SH-SY5Y (cell line): ENCODE data around the gene HSD3B7.

Experiments
- GATA2 ChIP-seq: IDR thresholded peaks from 2 replicates; pipeline ENCODE4 v1.6.1; 2011; ENCODE audit warnings: mild to moderate bottlenecking, low read depth, low read length
- GATA3 ChIP-seq: IDR thresholded peaks from 2 replicates; pipeline ENCODE4 v1.6.1; 2011; ENCODE audit warnings: low read depth, mild to moderate bottlenecking, low read length, moderate library complexity

Gene HSD3B7

DNA sequence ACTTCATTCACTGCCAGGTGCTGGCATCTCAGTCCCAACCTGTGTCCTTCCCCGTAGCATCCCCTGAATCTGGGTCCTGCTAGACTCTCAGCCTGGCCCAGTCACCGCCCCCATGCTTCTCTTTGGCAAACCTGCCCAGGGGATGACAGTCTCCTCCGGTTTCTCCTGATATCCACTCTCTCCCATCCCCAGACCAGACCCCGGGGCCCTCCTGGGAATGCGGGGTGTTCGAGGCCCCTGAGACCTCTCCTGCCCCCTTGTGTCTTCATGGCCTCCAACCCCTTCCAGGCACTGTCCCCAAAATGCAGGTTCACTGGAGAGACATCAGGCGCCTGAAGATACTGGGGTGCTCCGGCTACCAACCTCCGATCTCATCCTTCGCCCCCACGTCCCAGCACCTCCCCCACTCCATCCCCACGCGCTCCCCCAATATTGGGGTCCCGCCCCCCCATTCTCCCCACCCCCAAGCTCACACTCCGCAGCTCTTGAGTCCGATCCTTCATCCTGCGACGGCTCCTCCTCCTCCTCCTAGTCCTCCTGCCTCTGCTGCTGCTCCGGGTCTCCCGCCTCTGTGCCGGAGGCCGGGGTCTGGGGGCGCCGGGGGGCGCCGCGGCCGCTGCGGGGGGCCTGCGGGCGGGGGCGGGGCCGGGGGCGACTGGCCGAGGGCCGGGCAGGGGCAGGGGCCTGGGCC, 25.0 kb downstream of the HSD3B7 start:
- TF ChIP-seq GATA2: no peak
- no peak for TF ChIP-seq GATA3

DNA sequence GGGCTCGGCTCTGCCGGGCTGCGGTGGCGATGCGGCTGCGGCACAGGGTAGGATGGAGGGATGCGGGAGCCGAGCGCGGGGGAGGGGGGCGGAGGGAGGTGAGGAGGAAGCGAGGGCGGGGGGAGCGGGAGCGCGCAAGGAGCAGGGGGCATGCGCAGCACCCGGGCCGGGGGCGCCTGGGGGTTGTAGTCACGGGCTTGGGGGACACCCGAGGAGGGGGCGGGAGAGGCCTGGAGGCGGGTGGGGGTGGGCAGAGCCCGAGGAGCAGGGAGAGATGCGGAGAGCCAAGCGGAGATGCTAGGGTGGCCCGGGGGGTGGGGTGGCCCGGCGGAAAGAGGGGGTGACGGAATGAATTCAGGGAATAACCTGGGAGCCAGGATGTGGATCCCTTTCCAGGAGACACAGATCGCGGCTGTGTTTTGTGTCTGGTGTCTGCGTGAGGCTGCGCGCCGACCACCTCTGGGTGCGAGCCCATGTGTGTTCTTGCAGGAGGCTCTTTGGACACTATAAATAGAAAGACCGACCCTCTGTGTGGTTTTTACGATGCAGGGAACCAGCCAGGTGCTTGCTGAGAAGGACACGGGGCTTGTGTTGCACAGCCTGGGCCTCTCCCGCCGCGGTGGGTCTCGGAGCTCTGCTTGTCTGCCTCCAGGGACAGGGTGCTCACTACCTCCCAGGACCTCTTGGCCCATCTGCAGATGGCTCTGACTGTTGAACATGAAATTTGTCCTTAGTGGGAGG, 25.7 kb downstream of the HSD3B7 start, which contains the start of gene STX1B:
Gene STX1B, minus strand, starts transcription at position 54 of the 741 bp plus-strand sequence. CDS start 242 bp downstream, outside the sequence.
- no peak for TF ChIP-seq GATA3
- no peak for TF ChIP-seq GATA2

DNA sequence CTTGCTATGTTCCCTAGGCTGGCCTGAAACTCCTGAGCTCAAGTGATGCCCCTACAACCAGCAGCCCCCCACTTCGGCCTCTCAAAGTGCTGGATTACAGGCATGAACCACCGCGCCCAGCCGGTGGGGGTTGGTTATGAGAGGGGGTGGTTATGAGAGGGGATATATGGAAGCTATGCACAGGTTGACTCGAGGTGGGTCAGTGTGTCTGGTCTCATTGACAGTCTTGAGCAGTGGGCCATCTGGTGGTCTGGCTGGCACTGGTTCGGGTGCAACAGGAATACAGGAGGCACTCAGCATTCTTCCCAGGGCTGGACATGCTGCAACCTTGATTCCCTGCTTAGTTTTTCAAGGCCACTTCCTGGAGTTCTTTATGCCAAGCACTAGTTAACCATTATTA, 31.0 kb downstream of the HSD3B7 start:
- TF ChIP-seq GATA3 (no peak), GATA2 (no peak)

DNA sequence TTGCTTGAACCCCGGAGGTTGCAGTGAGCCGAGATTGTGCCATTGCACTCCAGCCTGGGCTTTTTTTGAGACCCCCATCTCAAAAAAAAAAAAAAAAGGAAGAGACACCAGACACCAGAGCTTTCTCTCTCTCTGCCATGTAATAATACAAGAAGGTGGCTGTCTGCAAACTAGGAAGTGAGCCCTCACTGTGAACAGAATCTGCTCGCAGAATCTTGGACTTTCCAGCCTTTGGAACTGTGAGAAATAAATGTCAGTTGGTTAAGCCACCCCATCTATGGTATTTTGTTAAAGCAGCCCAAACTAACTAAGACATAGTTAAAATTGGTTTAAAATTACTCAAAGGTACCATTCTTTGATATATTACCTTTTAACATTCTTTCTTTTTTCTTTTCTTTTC, 35.5 kb downstream of the HSD3B7 start:
- TF ChIP-seq GATA3: no peak
- no peak for TF ChIP-seq GATA2

DNA sequence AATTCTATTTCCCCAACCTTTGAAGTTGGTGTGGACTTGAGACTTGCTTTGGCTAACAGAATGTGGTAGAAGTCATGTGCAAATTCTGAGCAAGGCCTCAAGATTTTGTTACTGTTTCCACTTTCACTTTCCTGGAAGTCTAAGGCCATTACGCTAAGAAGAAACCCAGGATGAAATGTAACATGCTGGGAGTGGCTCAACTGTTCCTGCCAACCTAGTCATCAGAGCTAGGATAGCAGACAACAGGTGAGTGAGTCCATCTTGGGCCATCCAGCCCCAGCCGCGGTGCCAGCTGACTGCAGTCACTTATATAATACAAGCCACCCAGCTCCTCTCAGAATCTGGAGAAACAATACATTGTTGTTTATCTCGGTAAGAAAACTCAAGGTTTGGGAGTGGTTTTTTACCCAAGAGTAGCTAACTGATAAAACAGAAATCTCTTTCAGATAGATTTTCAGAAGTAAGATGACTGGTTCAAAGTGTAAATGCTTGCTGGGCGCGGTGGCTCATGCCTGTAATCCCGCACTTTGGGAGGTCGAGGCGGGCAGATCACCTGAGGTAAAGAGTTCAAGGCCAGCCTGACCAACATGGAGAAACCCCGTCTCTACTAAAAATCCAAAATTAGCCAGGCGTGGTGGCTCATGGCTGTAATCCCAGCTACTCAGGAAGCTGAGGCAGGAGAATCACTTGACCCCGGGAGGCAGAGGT, 37.7 kb downstream of the HSD3B7 start:
- TF ChIP-seq GATA2 (no peak), GATA3 (no peak)

DNA sequence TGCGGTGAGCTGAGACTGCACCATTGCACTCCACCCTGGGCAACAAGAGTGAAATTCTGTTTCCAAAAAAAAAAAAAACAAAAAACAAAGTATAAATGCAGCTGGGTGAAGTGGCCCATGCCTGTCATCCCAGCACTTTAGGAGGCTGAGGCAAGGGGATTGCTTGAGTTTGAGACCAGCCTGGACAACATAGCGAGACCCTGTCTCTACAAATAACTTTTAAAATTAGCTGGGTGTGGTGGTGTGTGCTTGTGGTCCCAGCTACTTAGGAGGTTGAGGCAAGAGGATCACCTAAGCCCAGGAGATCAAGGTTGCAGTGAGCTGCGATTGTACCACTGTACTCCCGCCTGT, 38.2 kb downstream of the HSD3B7 start:
- TF ChIP-seq GATA3: no peak
- TF ChIP-seq GATA2: no peak

DNA sequence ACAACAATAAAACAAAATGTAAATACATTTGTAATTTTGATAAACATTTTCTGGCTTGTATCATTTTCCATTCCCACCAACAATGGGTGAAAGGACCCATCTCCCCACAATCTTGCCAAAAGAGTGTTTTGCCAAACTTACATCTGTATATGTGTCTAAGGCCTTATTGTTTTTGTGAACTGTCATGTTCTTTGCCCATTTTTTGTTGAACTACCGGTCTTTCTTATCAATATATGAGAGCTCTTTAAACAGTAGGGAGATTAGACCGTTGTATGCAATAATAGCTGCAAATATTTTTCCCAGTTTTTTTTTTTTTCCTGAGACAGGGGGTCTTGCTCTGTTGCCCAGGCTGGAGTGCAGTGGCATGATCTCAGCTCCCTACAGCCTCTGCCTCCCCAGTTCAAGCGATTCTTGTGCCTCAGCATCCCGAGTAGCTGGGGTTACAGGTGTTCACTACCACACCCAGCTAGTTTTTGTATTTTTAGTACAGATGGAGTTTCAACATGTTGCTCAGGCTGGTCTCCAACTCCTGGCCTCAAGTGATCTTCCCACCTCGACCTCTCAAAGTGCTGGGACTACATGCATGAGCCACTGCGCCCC, 38.7 kb downstream of the HSD3B7 start:
- TF ChIP-seq GATA3: no peak
- TF ChIP-seq GATA2: no peak

DNA sequence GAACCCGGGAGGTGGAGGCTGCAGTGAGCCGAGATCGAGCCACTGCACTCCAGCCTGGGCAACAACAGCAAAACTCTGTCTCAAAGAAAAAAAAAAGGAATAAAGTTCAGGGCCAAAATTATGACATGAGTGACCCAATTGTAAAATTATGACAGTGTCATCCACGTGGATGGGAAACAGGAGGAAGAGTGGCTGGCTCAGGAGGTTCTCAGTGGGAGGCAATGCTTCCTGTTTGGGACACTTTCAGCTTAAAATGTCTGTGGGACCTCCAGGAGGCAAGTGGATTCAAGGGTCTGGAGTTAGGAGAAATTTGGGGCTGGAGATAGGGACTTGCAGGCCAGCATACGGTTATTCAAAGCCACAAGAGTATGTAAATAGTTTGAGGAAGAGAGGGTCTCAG, 40.3 kb downstream of the HSD3B7 start:
- TF ChIP-seq GATA2 (no peak), GATA3 (no peak)

DNA sequence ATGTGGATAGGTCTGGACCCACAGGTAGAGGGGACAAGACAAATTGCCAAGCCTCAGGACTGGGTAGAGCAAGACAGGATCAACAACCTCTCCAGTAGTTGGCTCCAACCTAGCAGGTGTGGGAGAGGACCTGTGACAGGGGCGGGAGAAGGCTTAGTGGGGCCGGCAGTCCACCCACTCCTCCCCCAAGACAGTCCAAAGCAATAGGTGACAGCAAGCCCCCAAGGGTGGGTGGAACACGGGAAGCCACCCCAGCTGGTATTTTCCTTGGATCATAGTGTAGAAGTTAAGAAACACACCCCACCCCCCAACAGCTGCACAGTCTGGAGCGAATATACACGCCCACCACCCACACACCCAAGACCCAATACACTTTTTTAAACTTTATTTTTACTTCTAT, 44.3 kb downstream of the HSD3B7 start:
- no peak for TF ChIP-seq GATA2
- TF ChIP-seq GATA3: no peak

DNA sequence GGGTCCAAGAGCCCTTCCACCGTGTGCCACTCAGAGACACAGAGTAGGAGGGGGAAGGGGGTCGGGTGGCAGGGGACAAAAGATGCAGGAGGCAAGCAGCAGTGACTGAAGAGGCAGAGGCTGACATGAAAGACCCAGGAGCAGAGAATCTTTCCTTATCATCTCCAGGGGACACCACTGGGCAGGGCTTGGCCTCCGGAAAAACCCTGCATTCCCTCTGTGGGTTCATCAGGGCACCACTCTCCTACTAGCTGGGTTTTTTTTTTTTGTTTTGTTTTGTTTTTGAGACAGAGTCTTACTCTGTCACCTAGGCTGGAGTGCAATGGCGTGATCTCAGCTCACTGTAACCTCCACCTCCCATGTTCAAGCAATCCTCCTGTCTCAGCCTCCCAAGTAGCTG, 46.3 kb downstream of the HSD3B7 start:
- TF ChIP-seq GATA2: no peak
- TF ChIP-seq GATA3: no peak

DNA sequence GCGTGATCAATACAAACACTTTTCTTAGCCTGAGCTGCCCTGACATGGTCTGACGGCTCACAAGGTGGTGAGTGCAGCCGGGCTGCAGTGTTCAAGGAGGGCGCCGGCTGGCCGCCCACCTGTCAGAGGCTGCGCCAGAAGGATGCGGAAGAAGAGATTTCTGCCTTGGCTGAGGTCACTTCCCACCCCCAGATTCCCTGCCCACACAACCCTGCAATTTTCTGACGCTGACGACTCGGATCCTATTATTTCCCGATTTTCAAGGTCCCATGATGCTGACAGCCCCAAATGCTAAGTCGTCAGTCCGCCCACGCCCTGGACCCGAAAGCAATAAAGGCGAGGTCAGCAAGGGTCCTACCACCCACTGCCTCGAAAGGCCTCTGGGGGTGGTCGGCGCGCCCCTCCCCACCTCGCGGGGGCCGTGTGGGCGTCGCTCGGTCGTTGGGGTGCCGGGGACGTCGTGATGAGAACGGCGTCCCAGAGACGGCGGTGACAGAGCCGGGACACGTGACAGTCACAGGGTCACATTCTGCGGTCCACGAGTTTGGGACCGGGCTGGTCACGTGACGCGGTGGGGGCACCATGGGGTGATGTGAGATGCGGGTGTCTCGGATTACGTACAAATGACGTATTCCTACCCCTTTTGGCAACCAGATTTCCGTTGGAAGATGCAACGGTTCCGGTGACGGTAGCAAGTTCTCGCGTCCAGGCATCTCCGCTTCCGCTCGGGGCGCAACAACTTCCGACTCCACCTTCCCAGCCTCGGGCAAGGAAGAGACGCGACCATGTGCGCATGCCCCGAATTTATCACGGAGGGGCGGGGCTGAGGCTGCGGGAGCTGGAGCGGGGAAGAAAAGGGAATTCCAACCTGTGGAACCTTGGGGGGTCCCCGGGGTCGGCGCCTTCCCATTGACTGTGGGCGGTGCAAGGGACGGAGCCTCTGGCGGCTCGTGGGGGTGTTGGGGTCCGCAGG, 48.0 kb downstream of the HSD3B7 start, which contains the start of gene STX4:
Gene STX4, plus strand, starts transcription at position 823 of the 973 bp plus-strand sequence. CDS start 248 bp downstream, outside the sequence.
- TF ChIP-seq GATA2: no peak
- TF ChIP-seq GATA3: no peak

DNA sequence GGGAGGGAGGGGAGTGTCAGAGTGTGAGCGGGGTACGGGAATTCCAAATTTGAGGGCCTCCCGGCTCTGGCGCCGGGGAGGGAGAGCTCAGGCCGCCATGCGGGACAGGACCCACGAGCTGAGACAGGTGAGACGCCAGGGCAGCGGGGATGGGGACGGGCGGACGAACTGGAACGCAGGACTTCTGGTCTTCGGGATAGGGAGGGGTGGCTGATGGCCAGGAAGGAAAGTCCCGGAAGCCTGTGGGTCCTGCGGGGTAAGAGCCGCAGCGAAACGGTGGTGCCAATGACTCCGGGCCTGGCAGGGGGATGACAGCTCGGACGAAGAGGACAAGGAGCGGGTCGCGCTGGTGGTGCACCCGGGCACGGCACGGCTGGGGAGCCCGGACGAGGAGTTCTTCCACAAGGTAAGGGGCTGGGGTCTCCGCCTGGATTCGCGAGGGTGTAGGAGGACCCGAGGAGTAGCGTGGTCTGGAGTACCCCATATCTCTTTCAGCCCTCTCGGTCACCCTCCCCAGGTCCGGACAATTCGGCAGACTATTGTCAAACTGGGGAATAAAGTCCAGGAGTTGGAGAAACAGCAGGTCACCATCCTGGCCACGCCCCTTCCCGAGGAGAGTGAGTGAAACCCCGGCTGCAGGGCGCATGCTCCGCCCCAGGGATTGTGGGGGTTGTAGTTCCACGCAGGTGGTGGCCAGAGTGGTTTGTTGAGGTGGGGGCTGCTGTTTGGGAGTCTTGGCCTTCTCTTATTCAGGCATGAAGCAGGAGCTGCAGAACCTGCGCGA, 48.9 kb downstream of the HSD3B7 start:
- TF ChIP-seq GATA2 (no peak), GATA3 (no peak)

DNA sequence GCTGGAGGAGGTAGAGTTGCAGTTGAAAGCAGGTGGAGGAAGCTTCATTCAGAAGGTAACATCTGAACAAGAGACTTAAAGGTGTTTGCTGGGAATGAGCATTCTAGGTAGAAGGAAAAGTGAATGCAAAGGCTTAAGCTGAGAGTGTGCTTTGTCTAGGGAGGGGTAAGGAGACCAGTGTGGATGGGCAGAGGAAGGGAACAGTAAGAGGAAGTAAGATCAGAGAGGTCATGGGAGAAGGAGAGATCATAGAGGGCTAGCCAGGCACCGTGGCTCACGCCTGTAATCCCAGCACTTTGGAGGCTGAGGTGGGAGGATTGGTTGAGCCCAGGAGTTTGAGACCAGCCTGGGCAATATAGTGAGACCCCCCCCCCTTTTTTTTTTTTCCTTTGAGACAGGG, 51.7 kb downstream of the HSD3B7 start:
- TF ChIP-seq GATA3 (no peak), GATA2 (no peak)
